T-helper 2 cell treated with Interferon-gamma antibody and Interleukin-4, amounts not matched to agents 5 μg/mL and 100 μg/mL, for 36 hours (primary cell): ENCODE data around the gene TGM5.
"Not testable (repeated sequence)": the region's sequence is repeated elsewhere in the genome, so short reads cannot be mapped to it uniquely, and the experiment has no call there.

Experiments used
- DNase-seq: peaks from one replicate; pipeline ENCODE4 v3.0.0; 2021; ENCODE audit warnings: low spot score
- H3K27ac Mint-ChIP-seq: one replicate; pipeline ENCODE4 v1.8.0; 2021; ENCODE audit warnings: mild to moderate bottlenecking, mixed read lengths
- H3K27me3 Mint-ChIP-seq: one replicate; pipeline ENCODE4 v1.8.0; 2021; ENCODE audit warnings: low read depth, mixed read lengths
- H3K36me3 Mint-ChIP-seq: one replicate; pipeline ENCODE4 v1.8.0; 2021; ENCODE audit warnings: low read depth, mixed read lengths
- H3K4me1 Mint-ChIP-seq: one replicate; pipeline ENCODE4 v1.8.0; 2021; ENCODE audit warnings: low read depth, mixed read lengths
- H3K4me3 Mint-ChIP-seq: one replicate; pipeline ENCODE4 v1.8.0; 2022; ENCODE audit warnings: mild to moderate bottlenecking, moderate library complexity, mixed read lengths
- H3K9me3 Mint-ChIP-seq: one replicate; pipeline ENCODE4 v1.8.0; 2021; ENCODE audit warnings: mixed read lengths

TGM5 gene

DNA sequence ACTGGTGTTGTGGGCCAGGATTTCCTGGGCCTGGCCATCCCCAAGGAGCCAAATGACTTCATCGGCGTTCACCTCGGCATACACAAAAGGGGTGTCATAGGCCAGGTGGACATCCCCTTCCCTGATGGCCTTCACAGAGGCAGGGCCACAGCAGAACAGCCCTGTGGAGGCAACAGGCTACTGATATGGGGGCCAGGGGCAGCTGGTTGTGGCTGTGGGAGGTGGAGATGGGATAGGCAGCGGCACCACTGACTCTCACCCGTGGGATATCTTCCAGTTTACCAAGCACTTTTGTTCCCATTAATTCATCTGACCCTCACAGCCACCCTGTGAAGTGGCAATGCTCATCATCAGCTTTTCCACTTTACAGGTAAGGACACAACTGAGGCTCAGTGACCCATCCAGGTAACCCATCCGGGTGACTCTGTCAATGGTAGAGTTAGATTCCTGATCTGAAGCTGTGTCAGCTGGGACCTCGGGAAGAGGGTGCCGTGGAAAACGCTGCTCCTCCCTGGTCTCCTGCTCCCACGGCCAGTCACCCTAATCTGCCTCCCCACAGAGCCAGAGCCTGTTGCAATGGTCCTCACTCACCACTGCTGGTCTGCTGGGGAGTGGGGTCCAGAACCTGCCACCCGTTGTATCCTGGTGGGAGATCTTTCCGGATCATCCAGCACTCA, 15.3 kb upstream of the TGM5 start:
- no peaks in the 10 kb centered on the region for H3K36me3 Mint-ChIP-seq
- no peaks in the 10 kb centered on the region for H3K9me3 Mint-ChIP-seq
- no peak for DNase-seq
- H3K4me3 Mint-ChIP-seq = no peak overlapping the region
- H3K27me3 Mint-ChIP-seq = no peaks in the 10 kb centered on the region
- H3K4me1 Mint-ChIP-seq = peaks cover 6% of the 10 kb centered on the region
- no peak overlapping the region for H3K27ac Mint-ChIP-seq

DNA sequence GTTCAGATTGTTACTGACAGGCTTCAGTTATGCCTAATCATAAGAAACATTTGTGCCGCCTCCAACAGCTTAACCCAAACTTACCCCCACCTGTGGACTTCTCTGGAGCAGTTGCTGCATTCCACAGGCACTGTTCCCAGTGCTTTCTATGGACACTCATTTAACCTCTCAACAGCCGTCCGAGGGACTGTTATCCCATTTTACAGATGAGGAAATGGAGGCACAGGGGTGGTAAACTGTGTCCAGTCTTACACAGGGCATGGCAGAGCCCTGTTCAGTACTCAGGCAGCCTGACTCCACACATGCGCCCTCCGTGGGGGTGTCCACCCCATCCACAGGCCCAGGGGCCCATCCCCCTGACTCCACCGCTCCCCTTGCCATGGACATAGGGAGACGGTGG, 14.3 kb upstream of the TGM5 start:
- Mint-ChIP-seq H3K4me1 (peaks cover 6% of the 10 kb centered on the region), H3K4me3 (no peak overlapping the region), H3K27me3 (no peaks in the 10 kb centered on the region), H3K36me3 (no peaks in the 10 kb centered on the region), H3K9me3 (no peaks in the 10 kb centered on the region), H3K27ac (no peak overlapping the region)
- no peak for DNase-seq

- DNase-seq = no peak
- no peak overlapping the region for H3K4me3 Mint-ChIP-seq
- no peaks in the 10 kb centered on the region for H3K27me3 Mint-ChIP-seq
- no peak overlapping the region for H3K27ac Mint-ChIP-seq
- peaks cover 4% of the 10 kb centered on the region for H3K4me1 Mint-ChIP-seq
- no peaks in the 10 kb centered on the region for H3K36me3 Mint-ChIP-seq
- H3K9me3 Mint-ChIP-seq = no peaks in the 10 kb centered on the region
Observed at GRCh38 chr15:43279496-43279895, 12.8 kb upstream of the TGM5 start.

DNA sequence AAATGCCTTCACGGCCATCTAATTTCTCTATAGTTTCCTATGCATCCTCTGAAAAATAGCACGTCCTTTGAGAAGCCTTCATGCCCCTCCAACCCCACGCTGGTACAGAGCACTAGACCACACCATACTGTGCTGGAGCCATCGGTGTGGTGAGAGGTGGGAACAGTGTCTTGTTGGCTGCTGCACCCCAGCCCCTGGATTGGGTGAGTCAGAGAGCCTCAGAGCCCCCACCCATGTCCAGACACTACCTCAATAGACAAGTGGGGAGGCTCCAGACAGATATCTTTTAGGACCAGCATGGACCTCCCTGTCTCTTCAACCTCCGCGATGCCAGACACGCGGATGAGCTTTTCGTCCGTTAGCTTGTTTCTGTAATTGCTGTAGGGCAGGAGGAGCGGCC, 12.1 kb upstream of the TGM5 start:
- Mint-ChIP-seq H3K4me3 (no peak overlapping the region), H3K27ac (no peak overlapping the region), H3K4me1 (no peaks in the 10 kb centered on the region), H3K27me3 (no peaks in the 10 kb centered on the region), H3K36me3 (no peaks in the 10 kb centered on the region), H3K9me3 (no peaks in the 10 kb centered on the region)
- DNase-seq = no peak

- DNase-seq = no peak
- no peak overlapping the region for H3K4me3 Mint-ChIP-seq
- no peaks in the 10 kb centered on the region for H3K36me3 Mint-ChIP-seq
- no peaks in the 10 kb centered on the region for H3K9me3 Mint-ChIP-seq
- H3K27me3 Mint-ChIP-seq = no peaks in the 10 kb centered on the region
- peaks cover 2% of the 10 kb centered on the region for H3K4me1 Mint-ChIP-seq
- H3K27ac Mint-ChIP-seq = no peak overlapping the region
Observed at GRCh38 chr15:43277901-43278300, 11.2 kb upstream of the TGM5 start.

DNA sequence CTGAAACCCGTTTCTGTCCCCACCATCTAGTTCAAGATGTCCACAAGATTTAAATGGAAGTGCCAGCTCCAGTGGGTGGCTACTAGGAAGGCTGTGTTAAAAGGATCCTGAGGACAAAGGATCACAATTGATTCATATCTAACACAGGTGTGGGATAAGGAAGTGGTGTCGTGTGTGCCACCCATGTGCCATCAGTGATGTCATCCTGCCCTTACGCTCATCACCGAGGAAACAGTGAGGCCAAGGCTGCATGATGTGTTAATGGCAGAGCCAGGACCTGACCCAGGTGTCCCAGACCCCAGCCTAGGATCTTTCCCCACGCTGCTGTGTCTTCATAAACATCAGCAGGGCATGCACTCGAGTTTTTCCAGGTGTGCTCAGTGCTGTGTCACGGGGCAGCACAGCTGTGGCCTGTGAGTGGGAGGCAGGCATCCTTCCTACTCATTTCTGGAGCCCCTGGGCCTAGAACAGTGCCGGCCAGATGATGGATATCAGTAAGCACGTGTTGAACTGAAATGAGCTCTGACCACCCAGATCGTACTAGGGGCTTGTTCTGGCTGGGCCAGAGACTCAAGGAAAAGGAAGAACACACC, 10.6 kb upstream of the TGM5 start:
- no peaks in the 10 kb centered on the region for H3K27me3 Mint-ChIP-seq
- H3K4me1 Mint-ChIP-seq = peaks cover 2% of the 10 kb centered on the region
- no peak for DNase-seq
- no peaks in the 10 kb centered on the region for H3K36me3 Mint-ChIP-seq
- H3K4me3 Mint-ChIP-seq = no peak overlapping the region
- no peaks in the 10 kb centered on the region for H3K9me3 Mint-ChIP-seq
- no peak overlapping the region for H3K27ac Mint-ChIP-seq

- Mint-ChIP-seq H3K27me3 (peaks cover 2% of the 10 kb centered on the region), H3K9me3 (no peaks in the 10 kb centered on the region), H3K27ac (no peak overlapping the region), H3K4me3 (no peak overlapping the region), H3K4me1 (peaks cover 2% of the 10 kb centered on the region), H3K36me3 (no peaks in the 10 kb centered on the region)
- no peak for DNase-seq
Observed at GRCh38 chr15:43276563-43277200, 10.0 kb upstream of the TGM5 start.

- Mint-ChIP-seq H3K27ac (no peak overlapping the region), H3K36me3 (no peaks in the 10 kb centered on the region), H3K27me3 (peaks cover 2% of the 10 kb centered on the region)
Observed at GRCh38 chr15:43275740-43276562, 9.2 kb upstream of the TGM5 start.

DNA sequence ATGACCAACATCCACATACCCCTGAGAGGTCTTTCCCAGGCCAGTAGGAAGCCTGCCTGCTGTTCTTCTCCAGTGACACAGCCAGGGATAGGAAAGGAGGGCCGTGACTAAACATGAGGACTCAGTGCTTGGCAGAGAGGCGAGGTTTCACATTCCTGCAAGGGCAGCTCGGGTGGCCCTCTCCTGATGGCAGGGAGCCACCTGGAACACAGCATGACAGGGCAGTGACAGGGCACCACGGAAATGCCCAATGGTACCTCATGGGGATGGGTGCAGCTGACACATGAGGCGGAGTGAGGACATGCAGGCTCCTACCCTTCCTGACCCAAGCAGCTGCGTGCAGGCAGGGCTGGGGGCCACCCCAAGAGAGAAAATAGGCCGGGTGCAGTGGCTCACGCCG, 7.4 kb upstream of the TGM5 start:
- H3K27ac Mint-ChIP-seq = no peak overlapping the region
- H3K4me3 Mint-ChIP-seq = no peak overlapping the region
- no peaks in the 10 kb centered on the region for H3K36me3 Mint-ChIP-seq
- H3K9me3 Mint-ChIP-seq = no peaks in the 10 kb centered on the region
- peaks cover 4% of the 10 kb centered on the region for H3K27me3 Mint-ChIP-seq
- H3K4me1 Mint-ChIP-seq = peaks cover 5% of the 10 kb centered on the region
- DNase-seq = no peak

More at GRCh38 chr15:43275740-43276562, 9.2 kb upstream of the TGM5 start:
- no peak for DNase-seq
- Mint-ChIP-seq H3K4me3 (no peak overlapping the region), H3K4me1 (peaks cover 2% of the 10 kb centered on the region), H3K9me3 (no peaks in the 10 kb centered on the region)

GRCh38 chr15:43273243-43273642, 6.5 kb upstream of the TGM5 start:
- H3K27ac Mint-ChIP-seq = no peak overlapping the region
- no peak overlapping the region for H3K4me3 Mint-ChIP-seq
- peaks cover 4% of the 10 kb centered on the region for H3K27me3 Mint-ChIP-seq
- no peak for DNase-seq
- peaks cover 5% of the 10 kb centered on the region for H3K4me1 Mint-ChIP-seq
- no peaks in the 10 kb centered on the region for H3K36me3 Mint-ChIP-seq
- no peaks in the 10 kb centered on the region for H3K9me3 Mint-ChIP-seq

DNA sequence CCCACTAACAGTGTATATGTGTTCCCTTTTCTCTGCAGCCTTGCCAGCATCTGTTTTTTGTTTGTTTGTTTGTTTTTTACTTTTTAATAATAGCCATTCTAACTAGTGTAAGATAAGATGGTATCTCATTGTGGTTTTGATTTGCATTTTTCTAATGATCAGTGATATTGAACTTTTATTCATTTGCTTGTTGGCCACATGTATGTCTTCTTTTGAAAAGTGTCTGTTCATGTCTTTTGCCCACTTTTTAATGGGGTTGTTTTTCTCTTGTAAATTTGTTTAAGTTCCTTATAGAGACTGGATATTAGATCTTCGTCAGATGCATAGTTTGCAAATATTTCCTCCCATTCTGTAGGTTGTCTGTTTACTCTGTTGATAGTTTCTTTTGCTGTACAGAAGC, 5.2 kb upstream of the TGM5 start:
- not testable (repeated sequence) for H3K27me3 Mint-ChIP-seq, H3K36me3 Mint-ChIP-seq, H3K27ac Mint-ChIP-seq, DNase-seq, H3K4me3 Mint-ChIP-seq, H3K9me3 Mint-ChIP-seq, H3K4me1 Mint-ChIP-seq

GRCh38 chr15:43270676-43271306, 4.1 kb upstream of the TGM5 start:
- Mint-ChIP-seq H3K27ac (no peak overlapping the region), H3K4me3 (no peak overlapping the region), H3K4me1 (peaks cover 5% of the 10 kb centered on the region), H3K27me3 (peaks cover 9% of the 10 kb centered on the region), H3K9me3 (no peaks in the 10 kb centered on the region), H3K36me3 (no peaks in the 10 kb centered on the region)
- DNase-seq = no peak

DNA sequence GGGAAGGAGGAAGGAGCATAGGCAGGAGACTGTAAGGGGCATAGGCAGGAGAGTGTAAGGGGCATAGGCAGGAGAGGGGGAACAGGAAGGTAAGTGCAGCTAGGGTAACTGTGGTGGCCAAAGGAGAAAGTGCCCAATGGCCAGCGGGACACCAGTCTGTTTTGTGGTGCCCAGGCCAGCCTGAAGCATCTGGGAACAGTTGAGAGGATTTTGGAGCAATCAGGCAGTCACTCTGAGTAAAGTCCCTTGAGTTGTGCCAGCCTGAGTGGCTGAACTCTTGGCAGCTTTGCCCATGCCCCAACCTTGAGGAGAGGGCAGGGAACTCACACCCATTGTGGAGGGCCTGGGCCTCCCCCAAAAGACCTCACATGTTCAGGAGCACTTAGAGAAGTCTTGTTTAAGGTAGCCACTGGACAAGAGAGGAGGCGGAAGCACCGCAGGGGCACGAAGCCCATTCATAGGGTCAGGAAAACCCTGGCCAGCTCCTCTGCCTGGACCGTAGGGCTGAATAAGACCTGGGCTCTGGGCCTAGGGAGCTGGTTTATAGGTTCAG, 3.5 kb upstream of the TGM5 start:
- no peak overlapping the region for H3K27ac Mint-ChIP-seq
- H3K4me1 Mint-ChIP-seq = peaks cover 5% of the 10 kb centered on the region
- no peaks in the 10 kb centered on the region for H3K36me3 Mint-ChIP-seq
- H3K27me3 Mint-ChIP-seq = peaks cover 14% of the 10 kb centered on the region
- H3K9me3 Mint-ChIP-seq = no peaks in the 10 kb centered on the region
- H3K4me3 Mint-ChIP-seq = no peak overlapping the region
- DNase-seq = no peak
